HG03342 (cell line): Measurements from ENCODE around the gene RAB6B.

ENCODE experiments used
- ATAC-seq: cut with Tn5 transposase; IDR thresholded peaks from one replicate; pipeline ENCODE4 v1.9.1; 2021; ENCODE audit warnings: mild to moderate bottlenecking, moderate library complexity; ENCODE audit not compliant: unreplicated experiment

RAB6B gene

DNA sequence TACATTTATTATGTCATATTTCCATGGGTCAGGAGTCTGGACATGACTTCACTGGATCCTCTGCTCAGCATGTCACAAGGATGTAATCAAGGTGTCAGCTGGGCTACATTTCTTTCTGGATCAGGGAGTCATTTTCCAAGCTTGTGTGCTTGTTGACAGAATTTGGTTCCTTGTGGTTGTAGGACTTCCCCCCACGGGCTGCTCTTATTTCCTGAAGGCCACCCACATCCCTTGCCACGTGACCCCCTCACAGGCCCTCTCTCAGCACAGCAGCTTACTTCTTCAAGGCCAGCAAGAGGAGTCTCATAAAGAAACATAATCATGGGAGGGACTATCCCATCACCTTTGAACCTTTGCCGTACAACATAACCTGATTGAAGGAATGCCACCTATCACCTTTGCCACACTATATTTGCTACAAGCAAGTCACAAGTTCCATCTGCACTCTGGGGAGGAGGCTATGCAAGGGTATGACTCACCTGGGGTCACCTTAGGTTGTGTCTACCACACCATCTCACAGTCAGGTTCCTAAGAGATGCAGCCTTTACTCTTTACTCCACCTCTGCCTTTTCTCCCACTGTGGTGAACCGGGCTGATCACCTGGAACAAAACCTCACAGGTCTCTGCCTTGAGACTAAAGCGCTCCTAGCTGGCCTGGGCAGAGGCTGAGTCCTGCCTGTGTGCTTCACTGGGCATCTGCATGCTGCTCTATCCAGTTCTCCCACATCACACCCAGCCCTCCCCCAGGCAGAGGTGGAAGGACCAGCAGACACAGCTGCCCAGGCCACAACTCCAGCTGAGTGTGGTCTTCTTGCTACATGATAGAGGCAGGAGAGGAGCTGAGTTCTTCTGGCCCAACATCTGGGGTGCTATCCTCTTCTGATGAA is 13.5 kb downstream of the RAB6B start:
- ATAC-seq, result no peak

DNA sequence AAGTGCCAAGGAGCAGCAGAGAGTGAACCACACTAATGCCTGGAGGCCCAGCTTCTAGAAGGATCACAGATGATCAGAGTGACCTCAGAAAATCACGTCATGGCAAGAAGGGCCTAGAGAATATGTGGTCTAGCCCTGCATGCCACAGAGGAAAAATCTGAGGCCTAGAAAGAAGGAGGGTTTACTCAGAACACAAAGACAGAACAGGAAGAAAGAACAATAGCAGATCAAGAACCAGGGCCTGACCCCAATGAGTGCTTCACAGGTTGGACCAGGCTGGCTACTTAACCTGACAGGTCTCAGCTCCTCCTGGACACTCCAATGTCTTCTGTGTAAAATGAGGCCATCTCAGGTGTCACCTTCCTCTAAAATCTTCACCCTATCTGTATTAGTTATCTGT is 14.2 kb downstream of the RAB6B start:
- ATAC-seq, result no peak

DNA sequence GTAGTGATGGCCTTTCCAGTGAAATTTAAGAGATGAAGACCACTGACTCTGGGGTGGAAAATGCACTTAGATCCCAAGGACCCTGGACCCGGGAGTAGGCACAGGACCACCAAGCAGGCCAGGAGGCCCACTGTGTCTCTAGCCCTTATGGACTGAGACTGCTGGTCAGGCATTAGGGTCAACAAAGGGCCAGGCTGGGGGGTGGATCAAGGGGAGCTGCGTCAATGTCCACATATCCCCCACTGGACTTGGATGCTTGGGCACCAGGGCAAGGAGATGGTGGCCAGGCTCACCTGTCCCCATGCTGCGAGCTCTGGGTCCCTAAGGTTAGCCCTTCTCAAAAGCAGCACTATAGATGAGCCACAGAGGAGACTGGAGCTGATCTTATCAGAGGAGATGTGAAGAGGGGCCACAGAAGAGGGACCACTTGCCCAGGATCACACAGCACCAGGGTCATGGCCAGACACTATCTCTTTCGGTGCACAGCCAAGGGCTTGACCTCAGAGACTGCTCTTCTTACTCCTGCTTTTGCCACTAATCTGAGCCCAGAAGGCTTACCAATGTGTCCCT is 14.7 kb downstream of the RAB6B start:
- ATAC-seq, result no peak

DNA sequence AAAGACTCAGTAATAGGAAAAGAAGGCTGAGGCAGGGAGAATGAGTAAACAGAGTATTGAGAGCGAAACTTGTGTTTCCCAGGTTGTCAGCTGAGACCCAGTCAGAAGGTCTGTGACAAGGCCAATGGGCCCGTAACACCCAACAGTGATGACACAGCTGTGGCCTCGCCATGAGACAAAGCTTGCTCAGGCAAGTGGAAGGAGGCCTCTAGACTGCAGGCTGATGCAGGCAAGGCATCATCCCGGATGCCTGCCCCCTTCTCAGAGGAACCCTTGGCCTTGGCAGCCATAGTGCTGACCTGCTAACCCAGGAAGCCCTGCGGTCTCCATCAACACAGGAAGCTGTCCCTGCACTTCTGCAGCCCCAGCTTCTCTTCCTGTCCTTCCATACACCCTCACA is 15.4 kb downstream of the RAB6B start:
- peak; percentile 47 for ATAC-seq

DNA sequence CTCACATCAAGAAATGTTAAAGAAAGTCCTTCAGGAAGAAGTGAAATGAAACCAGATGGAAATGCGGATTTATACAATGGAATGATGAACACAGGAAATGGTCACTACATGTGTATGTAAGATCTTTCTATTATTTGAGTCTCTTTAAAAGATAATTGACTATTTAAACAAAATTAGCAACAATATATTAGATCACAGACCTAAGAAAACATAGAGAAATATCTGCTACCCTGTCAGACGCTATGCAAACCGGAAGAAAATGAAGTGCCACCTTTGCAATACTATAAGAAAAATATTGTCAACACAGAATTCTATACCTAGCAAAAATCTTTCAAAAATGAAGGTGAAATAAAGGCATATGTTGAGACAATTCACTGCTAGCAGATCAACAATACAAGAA is 17.2 kb downstream of the RAB6B start:
- no peak for ATAC-seq

DNA sequence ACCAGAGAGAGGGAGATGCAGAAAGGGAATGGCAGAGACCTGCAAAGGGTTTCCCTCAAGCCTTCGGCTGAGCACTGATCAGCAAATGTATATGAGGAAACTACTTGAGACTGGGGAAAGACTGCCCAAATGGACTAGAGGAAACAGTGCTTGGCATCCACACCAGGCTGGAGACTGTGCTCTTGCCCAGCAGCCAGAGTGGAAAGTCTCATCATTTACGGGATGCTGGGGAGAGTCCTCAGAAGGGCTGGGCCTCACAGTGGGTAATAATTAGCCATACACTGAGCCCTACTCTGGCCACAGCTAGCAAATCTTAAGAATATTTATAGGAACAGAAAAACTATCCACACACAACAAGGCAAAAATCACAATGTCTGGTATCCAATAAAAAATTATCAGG is 18.5 kb downstream of the RAB6B start:
- no peak for ATAC-seq

DNA sequence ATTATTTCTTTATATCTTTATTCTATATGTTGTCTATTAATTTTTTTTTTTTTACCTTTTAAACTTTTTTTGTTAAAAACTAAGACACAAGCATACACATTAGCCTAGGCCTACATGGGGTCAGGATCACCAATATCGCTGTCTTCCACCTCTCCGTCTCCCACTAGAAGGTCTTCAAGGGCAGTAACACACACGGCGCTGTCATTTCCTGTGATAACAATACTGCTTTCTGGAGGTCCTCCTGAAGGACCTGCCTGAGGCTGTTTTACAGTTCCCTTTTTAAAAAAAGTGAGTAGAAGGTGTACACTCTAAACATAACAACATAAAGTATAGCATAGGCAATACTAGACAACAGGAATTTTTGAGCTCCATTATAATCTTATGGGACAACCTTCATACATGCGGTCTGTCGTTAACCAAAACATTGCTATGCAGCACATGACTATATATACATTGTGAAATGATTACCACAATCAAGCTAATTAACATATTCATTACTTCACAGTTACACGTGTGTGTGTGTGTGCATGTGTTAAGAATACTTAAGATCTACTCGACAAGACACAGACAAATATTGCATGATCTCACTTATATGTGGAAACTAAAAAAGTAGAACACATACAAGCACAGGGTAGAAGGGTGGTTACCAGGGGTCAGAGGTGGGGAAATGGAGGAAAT is 20.8 kb downstream of the RAB6B start:
- ATAC-seq, result no peak

DNA sequence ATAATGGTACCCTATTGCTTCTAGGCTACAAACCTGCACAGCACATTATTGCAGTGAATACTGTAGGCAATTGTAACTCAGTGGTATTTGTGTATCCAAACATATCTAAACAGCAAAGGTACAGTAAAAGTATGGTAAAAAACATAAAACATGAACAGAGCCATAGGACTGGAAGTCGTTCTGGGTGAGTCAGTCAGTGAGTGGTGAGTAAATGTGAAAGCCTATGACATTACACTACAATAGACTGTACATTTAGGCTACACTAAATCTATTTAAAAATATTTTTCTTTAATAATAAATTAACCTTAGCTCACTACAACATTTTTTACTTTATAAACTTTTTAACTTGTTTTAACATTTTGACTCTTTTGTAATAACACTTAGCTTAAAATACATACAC is 21.3 kb downstream of the RAB6B start:
- no peak for ATAC-seq

DNA sequence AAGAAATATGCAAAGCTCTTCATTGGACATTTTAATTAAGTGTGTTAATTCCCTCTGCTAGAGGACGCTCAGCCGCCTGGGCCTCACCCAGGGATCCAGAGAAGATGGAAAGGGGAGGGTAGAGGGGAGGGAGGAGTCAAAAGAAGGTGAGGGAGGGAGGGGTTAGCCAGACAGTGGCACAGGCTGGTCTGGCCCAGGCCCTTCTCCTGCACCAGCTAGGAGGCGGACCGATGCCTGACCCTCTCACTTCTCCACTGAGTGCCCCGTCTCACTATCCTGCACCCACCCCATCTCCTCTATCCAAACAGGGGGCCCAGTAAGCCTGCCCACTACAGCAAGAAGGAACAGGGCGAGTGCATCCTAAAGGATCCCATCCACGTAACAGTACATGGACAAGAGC is 22.9 kb downstream of the RAB6B start:
- no peak for ATAC-seq

DNA sequence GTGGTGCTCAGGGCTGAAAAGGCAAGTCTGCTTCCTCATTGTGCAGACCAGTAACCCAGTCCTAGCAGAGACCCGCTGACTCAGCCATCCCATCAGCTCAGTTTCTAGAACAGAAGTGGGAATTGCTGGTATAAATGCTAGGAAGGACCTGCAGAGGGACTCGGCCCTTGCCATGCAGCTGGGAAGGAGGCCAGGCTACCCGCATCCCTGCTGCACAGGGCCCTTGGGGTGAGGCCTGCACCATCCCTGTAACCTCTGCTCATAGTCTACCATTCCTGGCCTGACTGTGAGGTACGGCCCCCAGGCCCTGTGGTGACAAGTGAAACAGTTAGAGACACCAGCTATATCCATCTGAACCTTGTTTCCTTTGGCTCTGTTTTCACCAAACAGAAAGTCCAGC is 23.5 kb downstream of the RAB6B start:
- ATAC-seq, result no peak

DNA sequence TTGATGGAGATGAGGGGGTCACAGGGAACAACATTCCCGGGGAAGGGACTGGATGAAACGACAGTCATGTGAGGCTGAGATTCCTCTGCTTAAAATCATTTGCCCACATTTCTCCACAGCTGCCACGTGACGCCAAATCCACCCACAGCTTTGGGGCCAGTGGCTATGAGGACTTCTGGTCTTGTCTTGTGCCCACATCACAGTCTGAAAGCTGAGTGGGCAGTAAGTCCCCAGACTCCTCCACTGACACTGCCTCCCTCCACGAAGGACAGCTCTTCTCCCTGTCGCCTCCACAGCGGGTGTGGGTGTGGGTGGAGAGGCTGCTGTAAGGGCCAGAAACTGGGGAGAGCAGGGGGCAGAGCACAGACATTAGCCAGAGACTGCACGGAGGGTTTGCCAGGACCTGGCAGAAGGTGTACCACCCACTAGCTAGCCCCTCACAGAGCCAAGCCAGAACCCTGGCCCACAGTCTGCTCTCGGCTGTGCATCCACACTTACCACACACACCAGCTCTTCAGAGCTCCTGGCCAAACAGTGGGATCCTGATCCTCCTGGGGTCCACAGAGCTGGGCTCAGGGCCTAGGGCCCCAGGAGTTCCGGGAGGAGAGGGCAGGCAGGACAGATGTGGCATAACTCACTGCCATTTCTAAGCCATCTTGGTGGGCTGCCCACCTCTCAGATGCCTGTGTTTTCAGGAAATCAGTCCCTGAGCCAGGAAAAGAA is 24.2 kb downstream of the RAB6B start:
- no peak for ATAC-seq

DNA sequence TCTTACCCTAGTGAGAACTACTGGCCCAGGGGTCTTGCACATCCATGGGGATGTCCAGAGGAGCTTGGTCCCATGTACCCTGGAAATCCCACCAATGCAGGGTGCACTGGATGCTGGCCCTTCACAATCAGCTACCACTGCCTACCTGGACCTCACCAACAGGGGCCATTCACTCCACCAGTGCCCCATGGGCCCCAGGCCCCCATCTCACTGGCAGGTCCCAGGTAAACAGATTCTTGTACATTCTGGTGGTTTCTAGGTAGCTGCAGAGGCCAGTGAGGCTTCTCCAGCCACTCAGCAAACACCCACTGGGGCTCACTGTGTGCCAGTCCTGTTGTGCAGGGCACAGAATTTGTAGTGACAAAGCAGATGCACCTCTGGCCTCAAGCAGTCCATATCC is 24.9 kb downstream of the RAB6B start:
- ATAC-seq, result no peak

DNA sequence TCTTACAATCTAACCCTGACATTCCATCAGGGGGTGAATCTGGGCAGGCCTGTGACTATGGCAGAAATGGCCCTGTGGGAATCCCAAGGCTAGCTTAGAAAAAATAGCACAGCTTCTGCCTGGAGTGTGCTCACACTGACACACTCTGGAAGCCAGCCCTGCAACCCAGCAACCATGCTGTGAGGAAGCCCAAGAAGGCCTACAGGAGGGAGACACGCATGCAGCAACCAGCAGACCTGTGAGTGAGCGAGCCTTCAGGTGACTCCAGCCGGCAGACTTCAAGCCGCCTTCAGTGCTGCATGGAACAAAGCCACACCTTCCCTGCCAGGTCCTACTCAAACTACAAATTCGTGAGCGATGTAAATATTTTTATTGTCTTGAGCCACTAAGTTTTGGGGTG is 26.1 kb downstream of the RAB6B start:
- no peak for ATAC-seq

DNA sequence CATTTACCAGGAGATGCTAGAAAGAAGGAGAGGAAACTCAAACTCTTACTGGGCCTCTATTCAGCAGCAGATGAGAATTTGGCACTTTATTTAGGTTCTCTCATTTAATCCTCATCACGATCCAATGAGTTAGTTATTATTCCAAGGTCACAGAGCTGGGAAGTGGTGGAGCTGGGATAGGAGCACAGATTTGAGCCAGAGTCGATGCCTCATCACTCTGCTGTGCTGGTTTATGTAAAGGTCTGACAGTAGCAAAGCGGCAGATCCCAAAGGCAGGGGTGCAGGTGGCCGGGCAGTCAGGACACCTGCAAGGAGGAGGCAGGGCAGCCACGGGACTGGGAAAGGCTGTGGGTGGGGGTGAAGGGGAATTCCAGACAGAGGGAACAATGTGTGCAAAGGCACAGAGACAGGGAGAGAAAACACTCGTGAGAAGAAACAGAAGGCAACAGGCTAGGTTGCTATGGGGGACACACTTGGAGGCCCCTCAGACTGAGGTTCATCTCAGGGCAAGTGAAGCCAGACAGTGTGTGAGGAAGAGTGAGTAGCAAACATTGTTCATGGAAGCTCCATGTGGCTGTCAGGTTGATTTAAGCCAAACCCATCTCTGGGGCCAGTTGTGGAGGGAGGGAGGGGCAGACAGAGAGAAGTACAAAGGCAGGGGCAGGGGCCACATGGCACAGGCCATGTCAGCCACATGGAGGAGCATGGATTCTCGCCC is 26.8 kb downstream of the RAB6B start:
- ATAC-seq, result no peak

DNA sequence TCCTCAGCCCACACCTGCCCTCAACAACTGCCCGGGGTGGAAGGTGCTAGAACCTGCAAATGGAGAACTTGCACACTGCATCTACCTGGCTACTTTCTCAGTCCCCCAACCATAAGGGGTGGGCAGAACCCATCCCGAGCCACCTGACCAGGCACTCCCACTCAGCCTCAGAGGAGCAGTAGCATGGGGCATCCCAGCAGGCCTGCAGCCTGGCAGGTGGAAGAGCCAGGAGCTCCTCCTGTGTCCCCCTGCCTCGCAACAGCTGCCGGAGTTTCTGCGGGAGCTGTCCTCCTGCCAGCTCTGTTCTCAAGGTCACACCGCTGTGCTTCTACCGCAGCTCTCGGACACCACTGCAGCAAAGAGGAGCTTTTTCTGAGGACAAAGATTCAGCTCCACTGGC is 27.5 kb downstream of the RAB6B start:
- ATAC-seq, result no peak

DNA sequence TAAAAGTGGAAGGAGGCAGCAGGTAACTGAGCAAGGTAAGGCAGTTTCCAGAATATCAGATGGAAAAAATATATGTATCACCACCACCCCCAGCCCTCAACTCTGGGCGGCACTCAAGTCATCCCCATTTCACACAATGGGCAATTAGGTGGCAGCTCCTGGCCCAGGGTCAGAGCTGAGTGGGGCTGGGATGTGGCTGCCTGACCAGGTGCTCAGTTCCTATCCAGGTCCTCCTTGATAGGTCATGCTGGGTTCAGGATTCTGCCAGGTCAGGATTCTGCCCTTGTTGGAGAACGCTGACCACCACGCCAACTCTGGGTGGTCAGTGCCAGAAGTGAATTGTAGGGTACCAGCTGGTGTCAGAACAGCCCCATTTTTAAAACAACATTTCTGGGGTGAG is 29.5 kb downstream of the RAB6B start:
- ATAC-seq, result no peak

DNA sequence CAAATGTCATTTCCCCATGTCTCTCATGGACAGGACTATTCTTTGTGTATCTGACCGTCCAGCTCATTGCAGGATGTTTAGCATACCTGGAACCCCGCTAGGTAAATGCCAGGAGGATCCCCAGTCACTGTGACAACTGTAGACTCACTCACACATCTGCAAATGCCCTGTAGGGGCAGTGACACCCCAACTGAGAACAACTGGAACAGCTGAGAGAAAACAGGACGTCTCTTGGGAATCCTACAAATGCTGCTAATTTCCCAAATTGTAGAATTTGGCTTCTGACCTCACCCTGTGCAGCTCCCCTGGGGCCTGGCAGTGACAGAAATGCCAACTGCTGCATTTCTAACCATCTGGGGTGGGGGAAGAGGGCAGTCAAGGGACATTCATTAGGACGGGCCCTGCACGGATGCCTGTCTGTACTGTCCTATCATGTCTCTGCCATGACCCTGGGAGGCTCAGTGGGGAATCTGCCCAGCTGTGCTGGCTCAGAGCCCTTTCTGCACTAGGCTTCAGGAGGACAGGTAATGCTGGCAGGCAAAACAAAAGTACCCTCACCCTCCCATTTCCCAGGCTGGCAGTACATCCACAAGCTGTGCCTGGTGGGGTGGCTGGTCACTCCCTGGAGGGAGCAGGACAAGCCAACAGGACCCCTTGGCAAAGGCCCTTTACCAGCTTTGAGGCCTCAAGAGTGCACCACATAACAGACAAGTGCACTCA is 30.4 kb downstream of the RAB6B start:
- no peak for ATAC-seq

DNA sequence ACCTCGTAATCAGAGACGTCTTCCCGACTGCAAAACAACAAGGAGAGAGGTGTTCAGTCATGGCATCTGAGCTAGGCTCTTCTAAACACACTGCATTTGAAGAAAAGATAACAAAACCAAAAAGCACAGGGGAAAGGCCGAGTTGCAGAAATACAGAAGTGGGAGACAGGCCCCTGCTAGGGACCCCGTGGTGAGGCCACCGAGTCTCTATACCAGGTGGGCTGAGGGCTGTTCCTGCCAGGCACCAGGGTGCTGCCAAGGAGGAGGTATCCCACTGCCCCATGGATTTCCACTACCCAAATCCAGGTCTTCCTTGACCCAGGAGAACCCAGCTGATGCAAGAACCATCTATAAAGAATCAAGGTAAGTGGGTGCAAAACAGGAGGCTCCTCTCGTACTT is 31.1 kb downstream of the RAB6B start:
- no peak for ATAC-seq

DNA sequence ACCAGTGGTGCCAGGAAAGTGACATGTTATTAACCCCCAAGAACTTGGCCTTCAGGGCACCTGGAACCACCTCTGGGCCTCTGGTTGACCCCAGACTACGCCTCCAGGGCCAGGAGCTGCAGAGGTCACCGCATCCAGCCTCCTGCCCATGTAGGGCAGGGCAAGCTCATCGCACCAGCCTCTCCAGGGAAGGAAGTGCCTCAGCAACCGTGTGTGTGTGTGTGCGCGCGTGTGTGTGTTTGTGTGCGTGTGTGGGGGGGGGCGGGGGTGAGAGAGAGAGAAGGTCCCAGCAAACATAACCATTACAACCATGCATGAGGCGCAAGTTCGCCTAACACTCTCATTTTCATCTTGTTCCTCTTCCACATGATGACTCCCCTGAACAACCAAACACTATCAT is 31.8 kb downstream of the RAB6B start:
- no peak for ATAC-seq

DNA sequence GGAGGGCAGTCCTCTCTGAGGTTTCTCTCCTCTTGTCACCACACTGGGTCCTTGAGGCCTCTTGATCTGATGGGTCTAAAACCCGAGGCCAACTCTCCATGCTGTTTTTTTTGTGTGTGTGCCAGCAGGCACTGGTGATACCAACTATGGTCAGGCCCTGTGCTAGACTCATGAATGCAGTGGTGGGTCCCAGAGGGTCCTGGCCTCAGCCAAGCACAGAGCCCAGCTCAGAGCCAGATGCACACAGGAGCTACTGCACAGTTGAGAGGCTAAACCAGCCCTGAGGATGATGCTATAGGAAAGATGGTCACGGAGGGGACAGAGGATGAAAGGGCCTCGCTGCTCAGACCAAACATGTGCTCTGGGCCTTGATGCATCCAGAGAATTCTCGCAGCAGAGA is 33.5 kb downstream of the RAB6B start:
- ATAC-seq, result no peak
